ENCODE results near the gene SYCP2. TPM values are rescaled to one million over a fixed set of nuclear protein-coding genes. Genes with fewer than 3 reads are reported as not detected.
"Not testable (repeated sequence)": the region's sequence is repeated elsewhere in the genome, so short reads cannot be mapped to it uniquely, and the experiment has no call there.

Gene SYCP2
- total RNA-seq, 1 donor = 3.0 TPM

GRCh38 chr20:59866338-59866737 is 67.1 kb downstream of the SYCP2 start:
- DNase-seq (ENCODE audit: low read depth) = peak; percentile 14
- H3K4me3 ChIP-seq (ENCODE audit: low read depth, low read length) = no peak overlapping the region
- TF ChIP-seq, protein P1, sequence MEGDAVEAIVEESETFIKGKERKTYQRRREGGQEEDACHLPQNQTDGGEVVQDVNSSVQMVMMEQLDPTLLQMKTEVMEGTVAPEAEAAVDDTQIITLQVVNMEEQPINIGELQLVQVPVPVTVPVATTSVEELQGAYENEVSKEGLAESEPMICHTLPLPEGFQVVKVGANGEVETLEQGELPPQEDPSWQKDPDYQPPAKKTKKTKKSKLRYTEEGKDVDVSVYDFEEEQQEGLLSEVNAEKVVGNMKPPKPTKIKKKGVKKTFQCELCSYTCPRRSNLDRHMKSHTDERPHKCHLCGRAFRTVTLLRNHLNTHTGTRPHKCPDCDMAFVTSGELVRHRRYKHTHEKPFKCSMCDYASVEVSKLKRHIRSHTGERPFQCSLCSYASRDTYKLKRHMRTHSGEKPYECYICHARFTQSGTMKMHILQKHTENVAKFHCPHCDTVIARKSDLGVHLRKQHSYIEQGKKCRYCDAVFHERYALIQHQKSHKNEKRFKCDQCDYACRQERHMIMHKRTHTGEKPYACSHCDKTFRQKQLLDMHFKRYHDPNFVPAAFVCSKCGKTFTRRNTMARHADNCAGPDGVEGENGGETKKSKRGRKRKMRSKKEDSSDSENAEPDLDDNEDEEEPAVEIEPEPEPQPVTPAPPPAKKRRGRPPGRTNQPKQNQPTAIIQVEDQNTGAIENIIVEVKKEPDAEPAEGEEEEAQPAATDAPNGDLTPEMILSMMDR (IDR thresholded peaks at IDR 0.05; ENCODE audit: insufficient read depth, low read depth, low read length) = no peak

DNA sequence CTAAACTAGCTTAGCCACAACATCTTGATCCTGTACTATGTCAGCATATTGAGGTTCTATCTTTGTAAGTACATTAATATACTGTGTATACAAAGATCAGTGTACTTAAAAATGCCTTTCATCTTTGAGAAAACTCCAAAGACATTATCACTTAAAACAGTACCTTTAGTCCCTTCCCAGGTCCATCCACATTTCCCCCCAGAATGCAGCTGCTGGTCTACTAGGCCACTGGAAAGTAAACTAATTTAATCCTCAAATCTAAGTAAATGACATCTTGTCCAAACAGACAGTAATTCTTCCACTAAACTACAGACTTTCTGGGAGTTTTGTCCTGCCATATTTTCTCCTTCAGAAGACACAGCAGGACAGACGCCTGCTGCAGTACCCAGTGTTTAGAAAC is 68.7 kb downstream of the SYCP2 start:
- H3K4me3 ChIP-seq (ENCODE audit: low read depth, low read length) = no peak overlapping the region

GRCh38 chr20:59863058-59863457 is 70.4 kb downstream of the SYCP2 start:
- TF ChIP-seq, protein P1 (IDR thresholded peaks at IDR 0.05; ENCODE audit: insufficient read depth, low read depth, low read length) = no peak
- no peak for DNase-seq (ENCODE audit: low read depth)
- no peak overlapping the region for H3K4me3 ChIP-seq (ENCODE audit: low read depth, low read length)

More for the DNA sequence above, 68.7 kb downstream of the SYCP2 start:
- TF ChIP-seq, protein P1 (IDR thresholded peaks at IDR 0.05; ENCODE audit: insufficient read depth, low read depth, low read length) = no peak
- DNase-seq (ENCODE audit: low read depth) = peak; percentile 1

DNA sequence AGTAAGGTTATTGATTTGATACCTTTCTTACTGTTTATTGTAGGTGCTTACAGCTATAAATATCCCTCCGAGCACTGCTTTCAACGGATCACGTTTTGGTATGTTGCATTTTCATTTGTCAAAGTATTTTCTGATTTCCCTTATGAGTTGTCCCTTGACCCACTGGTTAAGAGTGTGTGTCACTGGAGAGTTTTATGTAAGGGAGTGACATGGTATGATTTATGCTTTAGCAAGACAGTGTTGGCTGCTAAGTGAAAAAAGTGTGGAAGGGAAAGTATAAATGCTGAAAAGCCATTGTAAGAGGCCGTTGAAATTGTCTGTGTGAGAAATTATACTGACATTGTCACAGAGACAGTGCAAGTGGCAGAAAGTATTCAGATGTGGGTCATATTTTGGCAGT is 72.0 kb downstream of the SYCP2 start:
- TF ChIP-seq, protein P1 (IDR thresholded peaks at IDR 0.05; ENCODE audit: insufficient read depth, low read depth, low read length) = no peak
- no peak overlapping the region for H3K4me3 ChIP-seq (ENCODE audit: low read depth, low read length)
- no peak for DNase-seq (ENCODE audit: low read depth)

- no peak overlapping the region for H3K4me3 ChIP-seq (ENCODE audit: low read depth, low read length)
- TF ChIP-seq, protein P1 (IDR thresholded peaks at IDR 0.05; ENCODE audit: insufficient read depth, low read depth, low read length) = no peak
- DNase-seq (ENCODE audit: low read depth) = no peak
These were observed 75.0 kb downstream of the SYCP2 start for GRCh38 chr20:59858425-59858824.

DNA sequence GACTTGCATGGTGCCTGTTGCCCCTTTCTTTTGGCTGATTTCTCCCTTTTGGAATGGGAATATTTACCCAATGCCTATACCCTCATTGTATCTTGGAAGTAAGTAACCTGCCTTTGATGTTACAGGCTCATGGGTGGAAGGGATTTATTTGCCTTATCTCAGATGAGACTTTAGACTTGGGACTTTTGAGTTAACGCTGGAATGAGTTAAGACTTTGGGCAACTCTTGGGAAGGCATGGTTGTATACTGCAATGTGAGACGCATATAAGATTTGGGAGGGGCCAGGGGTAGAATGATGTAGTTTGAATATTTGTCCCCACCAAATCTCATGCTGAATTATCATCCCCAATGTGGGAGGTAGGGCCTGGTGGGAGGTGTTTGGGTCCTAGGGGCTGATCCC is 75.5 kb downstream of the SYCP2 start:
- no peak overlapping the region for H3K4me3 ChIP-seq (ENCODE audit: low read depth, low read length)
- DNase-seq (ENCODE audit: low read depth) = no peak
- TF ChIP-seq, protein P1 (IDR thresholded peaks at IDR 0.05; ENCODE audit: insufficient read depth, low read depth, low read length) = no peak

- not testable (repeated sequence) for H3K4me3 ChIP-seq (ENCODE audit: low read depth, low read length); DNase-seq (ENCODE audit: low read depth)
These were observed 76.5 kb downstream of the SYCP2 start for GRCh38 chr20:59856941-59857340.

DNA sequence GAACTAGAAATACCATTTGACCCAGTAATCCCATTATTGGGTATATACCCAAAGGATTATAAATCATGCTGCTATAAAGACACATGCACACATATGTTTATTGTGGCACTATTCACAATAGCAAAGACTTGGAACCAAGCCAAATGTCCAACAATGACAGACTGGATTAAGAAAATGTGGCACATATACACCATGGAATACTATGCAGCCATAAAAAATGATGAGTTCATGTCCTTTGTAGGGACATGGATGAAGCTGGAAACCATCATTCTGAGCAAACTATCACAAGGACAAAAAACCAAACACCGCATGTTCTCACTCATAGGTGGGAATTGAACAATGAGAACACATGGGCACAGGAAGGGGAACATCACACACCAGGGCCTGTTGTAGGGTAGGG is 76.9 kb downstream of the SYCP2 start:
- not testable (repeated sequence) for DNase-seq (ENCODE audit: low read depth); H3K4me3 ChIP-seq (ENCODE audit: low read depth, low read length)
